ENCODE data around the gene DNAH1.

The DNAH1 gene

DNA sequence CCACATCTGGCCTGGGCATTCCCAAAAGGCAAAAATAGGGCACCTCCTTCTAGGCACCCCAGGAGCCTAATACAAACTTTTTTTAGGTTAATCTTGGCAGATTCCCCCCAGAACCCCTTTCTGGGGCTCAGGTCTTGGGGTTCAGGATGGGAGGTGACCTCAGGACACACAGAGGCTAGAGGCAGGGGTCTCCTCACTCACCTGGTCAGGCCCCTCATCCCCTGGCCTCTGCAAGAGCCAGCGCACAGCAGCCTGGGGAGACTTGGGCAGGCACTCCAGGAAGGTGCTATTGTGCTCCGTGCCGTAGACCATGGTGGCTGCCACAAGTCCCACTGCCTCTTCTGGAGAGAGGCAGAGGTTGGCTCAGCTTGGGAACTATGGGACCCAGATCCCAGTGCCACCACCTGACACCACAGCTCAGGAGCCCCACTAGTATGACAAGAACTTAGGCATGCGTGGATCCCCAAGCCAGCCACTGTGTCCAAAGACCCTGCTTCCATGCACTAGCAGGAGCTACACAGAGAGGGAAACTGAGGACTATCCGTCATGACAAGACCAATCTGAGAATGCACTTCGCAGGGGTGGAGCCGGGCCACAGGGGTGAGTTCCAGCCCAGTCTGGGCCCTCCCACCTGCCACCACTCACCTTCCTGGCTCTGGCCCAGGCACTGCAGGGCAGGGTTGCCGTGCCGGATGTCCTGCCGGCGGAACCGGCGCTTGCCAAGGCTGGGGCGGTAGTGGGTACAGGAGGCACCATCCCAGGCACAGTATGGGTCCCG is 121.4 kb downstream of the DNAH1 start:
- no peak for DNase-seq

DNA sequence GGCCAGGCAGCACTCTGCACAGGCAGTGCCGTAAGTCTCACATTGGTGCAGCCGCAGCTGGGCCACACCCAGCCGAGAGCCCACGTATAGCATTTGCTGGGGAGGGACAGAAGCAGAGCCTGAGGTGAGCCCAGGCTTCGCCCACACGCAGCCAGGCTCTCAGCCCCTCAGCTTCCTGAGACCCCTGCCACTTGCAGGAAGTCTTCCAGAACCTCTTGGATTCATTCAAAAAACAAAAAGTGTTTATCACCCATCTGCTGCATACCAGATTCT is 121.9 kb downstream of the DNAH1 start:
- no peak for DNase-seq

DNA sequence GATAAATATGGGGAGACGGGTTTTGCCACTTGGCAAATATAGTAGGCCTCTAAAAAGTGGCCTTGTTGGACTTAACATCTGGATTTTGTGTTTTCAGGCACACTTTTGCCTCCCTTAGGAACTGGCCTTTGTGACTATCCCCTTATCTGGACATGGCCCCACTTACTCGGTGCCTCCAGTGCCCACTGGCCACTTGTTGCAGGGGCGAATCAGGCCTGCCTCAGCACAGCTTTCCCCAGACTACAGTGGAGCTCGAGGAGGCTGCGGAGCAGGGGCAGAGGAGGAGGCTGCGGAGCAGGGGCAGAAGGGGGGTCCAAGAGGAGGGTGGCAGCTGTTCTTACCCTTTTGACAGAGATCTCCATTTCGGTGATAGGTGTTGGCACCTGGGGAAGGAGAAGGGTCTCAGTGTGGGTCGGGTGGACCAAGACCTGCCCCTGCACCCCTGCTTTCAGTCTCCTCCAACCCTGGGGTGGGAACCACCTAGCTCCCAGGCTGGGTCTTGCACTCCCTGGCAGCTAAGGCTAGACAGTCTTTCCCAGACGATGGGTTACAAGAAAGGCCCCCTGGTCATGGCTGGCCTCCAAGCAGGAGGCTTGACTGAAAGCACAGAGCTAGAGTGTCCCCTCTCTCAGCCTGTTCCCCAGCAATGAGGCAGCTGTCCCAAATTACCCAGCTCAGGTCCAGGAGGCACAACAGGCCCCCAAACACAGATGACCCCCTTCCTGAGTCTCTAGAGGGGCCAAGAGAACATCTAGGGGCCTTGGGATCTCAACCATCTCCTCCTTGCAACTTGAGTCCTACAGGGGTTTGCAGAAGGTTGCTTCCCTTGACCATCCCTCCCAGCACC is 122.7 kb downstream of the DNAH1 start:
- DNase-seq, result no peak

DNA sequence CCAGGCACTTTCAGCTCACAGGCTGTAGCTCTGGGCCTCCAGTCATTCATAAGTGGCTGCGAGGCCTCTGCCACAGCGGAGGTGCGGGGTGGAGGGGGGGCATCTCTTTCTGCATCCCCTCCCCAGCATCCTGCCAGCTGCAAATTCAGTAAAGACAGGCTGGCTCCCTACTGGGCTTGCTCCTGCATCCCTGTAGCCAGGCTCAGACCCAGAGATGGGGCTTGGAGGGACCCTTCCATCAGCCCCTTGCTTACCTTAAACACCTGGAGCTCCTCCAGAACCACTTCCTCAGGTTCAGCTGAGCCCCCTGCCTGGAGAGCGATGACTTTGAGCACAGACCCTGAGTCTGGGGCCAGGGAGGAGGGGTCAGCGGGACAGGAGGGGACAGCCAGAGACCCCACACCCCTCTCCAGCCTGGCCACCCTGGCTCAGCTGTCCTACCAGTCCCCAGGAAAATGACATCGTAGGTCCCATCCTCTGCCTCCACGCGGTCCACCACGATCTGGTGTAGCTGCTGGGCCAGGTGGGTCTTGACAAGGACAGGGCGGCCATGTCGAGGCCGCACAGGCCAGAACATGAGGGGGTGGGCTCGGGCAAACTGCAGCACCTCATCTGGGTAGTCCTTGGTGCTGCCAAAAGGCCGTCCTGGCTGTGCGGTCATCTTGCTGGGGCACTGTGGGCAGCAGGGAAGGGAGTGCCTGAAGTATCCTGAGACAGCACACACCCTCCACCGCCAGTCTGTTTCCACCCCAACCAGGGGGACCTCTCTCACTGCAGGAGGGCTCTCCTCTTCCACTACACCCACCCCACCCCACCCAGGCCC is 123.5 kb downstream of the DNAH1 start:
- no peak for DNase-seq

- DNase-seq, result no peak
Measured at GRCh38 chr3:52440249-52440551, 124.1 kb downstream of the DNAH1 start.

DNA sequence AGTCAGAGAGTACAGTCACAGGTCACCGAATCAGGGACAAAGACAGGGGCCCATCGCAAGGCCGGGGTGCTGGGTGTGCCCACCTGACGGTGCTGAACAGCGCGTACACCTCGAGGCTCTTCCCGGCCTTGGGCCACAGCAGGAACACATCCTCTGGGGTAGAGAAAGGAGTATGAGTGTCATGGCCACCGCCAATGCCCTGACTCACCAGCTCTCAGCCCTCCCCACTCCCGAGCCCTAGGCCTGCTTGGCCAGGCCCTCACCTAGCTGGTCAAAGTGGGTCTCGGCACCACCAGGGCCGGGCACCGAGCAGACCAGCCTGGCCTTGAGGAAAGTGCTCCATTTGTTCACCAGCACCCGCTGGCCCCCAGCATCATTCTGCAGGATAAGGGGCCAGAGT is 124.6 kb downstream of the DNAH1 start:
- DNase-seq, result no peak

GRCh38 chr3:52441091-52441771 is 125.1 kb downstream of the DNAH1 start:
- DNase-seq, result no peak

- no peak for DNase-seq
Measured at GRCh38 chr3:52441772-52442332, 125.7 kb downstream of the DNAH1 start.

DNA sequence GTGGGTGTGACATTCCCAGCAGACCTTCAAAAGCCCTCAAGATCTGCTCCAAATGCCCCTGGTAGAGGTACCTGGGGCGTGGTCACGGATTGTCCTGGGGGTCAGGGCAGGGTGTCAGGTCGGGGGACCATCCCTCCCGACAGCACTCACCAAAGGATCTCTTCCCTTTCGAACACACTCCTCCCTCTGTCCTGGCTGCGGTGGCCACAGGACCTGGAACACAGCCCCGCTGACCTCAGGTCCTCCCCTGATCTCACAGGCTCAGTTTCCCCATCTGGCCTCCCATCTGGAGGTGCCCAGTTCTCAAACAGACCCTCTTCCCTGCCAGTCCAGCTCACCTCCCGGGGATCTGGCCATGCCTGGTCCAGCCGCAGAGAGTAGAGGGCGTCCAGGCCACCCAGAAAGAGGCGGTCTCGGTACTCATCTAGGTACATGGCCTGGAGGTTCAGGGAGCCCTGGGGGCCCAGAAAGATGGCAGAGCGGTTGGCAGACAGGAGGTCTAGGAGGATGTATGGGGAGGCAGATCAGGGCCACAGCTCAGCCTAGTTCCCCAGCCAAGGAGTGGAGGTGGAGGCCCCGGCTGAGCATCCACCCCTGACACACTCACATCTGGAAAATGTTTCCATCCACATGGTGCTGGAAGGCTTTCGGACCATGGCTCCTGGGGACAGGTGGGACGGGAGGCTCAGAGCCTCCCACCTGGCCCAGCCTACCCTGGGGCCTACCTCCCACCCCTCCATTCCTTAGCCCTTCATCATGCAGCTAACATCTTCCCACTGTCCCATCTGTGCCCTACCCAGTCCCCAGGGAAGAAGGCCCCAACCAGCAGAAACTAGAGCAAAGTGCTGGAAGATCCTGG is 126.5 kb downstream of the DNAH1 start:
- DNase-seq, result no peak

- no peak for DNase-seq
Measured at GRCh38 chr3:52443268-52443610, 127.1 kb downstream of the DNAH1 start.

- DNase-seq, result no peak
Measured at GRCh38 chr3:52443791-52444687, 127.9 kb downstream of the DNAH1 start.

- peak; percentile 26 for DNase-seq
Measured at GRCh38 chr3:52444860-52445793, 129.0 kb downstream of the DNAH1 start, which contains the start of gene SEMA3G. Gene SEMA3G (minus strand): TSS chr3:52445103. CDS start chr3:52445027, 76 bp downstream.

- no peak for DNase-seq
Measured at GRCh38 chr3:52446042-52446441, 129.9 kb downstream of the DNAH1 start.

DNA sequence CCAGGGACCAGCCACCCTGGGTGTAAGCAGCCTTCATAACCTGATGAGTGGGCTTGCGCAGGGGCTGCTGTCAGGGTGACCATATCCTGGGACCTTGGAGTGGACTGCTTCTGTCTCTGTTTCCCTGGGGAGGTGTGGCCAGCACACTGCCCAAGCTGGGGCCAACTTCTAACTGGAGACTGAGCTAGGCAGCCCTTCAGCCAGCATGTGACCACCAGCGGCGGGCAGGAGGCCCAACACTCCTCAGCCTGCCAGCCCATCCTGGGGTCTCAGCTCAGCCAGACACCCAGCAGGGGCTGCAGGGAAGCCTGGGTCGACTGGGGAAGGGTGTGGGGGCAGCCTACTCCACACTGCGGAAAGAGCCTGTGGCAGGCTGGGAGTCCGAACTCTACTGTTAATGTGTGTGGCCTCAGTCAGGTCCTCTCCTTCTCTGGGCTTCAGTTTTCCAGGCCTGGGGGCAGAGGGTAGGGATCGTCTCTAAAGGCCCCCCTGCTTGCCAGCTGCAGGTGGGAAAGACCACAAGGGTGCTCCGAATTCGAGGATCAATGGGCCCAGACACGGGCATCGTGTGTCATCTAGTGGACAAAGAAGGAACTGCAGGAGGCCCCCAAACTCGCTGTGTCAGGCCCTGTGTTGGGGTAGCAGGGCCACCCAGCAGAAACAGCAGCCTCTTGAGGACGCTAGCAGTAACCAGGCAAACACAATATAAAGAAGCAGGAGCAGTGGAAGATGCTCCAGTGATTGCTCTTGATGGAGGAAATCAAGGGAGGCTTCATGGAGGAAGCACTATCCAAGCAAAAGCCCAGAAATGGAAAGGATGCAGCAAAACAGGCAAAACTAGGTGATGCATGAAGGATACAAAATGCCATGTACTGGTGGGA is 130.8 kb downstream of the DNAH1 start:
- DNase-seq, result no peak

DNA sequence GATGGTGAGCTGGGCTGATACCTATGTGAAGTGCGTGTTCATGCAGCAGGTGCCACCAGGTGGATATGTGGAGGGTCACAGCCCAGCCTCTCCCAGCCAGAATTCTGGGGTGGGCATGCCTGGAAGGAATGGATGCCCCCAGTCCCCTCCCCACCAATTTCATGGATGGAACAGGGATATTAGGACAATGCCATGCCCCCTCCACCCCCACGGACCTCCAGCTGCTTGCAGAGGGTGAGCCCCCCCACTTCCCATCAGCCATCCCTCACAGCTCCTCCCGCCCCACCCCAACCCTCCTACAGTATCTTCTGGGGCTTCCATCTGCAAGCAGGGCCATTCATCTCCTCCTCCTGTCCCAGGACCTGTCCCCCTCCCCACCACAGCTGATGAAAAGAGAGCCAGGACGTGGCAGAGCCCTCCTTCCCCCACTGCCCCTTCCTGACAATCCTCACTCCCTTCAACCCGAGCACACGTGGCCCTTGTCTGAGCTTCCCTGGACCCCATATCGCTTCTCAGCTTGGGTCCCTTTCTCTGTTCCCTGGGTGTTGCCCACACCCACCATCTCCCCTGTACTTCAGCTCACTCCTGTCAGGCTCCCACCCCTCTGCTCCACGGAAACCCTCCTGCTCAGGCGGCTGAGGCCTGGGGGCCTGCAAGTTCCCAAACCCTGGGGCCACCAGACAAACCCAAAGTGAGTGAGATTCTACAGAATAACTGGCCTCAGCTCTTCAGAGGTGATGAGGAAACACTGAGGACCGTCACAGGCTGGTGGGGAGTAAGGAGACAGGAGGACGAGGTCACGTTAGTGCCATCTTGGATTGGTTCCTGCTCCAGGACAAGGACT is 131.6 kb downstream of the DNAH1 start:
- no peak for DNase-seq
